Duodenal mucosa (tissue), 2 donors: ENCODE results near the gene LRRC31.

Experiments used
- H3K27ac ChIP-seq: one replicate; pipeline ENCODE4 v1.7.0; 2013; ENCODE audit warnings: low read depth, low read length
- H3K27me3 ChIP-seq, 2 donors: one replicate each; pipeline ENCODE4 v1.7.0; 2013; ENCODE audit warnings: low read length in 2 of 2, control low read depth in 1 of 2; ENCODE audit not compliant: insufficient read depth in 2 of 2, control insufficient read depth in 1 of 2
- H3K36me3 ChIP-seq, 2 donors: one replicate each; pipeline ENCODE4 v1.7.0; 2013; ENCODE audit warnings: low read length in 2 of 2, control low read depth in 1 of 2; ENCODE audit not compliant: insufficient read depth in 2 of 2, control insufficient read depth in 1 of 2
- H3K4me1 ChIP-seq, 2 donors: one replicate each; pipeline ENCODE4 v1.7.0; 2013; ENCODE audit warnings: low read length in 2 of 2, control low read depth in 1 of 2; ENCODE audit not compliant: insufficient read depth in 2 of 2, control insufficient read depth in 1 of 2
- H3K4me3 ChIP-seq, 2 donors: one replicate each; pipeline ENCODE4 v1.7.0; 2013; ENCODE audit warnings: low read length in 2 of 2, low read depth in 1 of 2
- H3K9ac ChIP-seq, 2 donors: one replicate each; pipeline ENCODE4 v1.7.0; 2013; ENCODE audit warnings: low read length in 2 of 2, low read depth in 1 of 2
- H3K9me3 ChIP-seq, 2 donors: one replicate each; pipeline ENCODE4 v1.7.0; 2013; ENCODE audit warnings: low read length in 2 of 2, control low read depth in 1 of 2; ENCODE audit not compliant: control insufficient read depth in 1 of 2

LRRC31 gene

GRCh38 chr3:169869484-169870220 lies at the start of gene LRRC31:
Gene LRRC31 (minus strand): TSS chr3:169869935. CDS start chr3:169869807, 128 bp downstream.
- Histone ChIP-seq H3K4me3 (peak within 1 kb of the TSS; percentile 58 to 64), H3K9me3 (no peaks in the 10 kb centered on the region), H3K27ac (no peak within 1 kb of the TSS), H3K27me3 (no peaks in the 10 kb centered on the region), H3K4me1 (peaks cover 28 to 30% of the 10 kb centered on the region in 2 donors), H3K9ac (peak within 1 kb of the TSS in 1 of 2 donors; percentile 58), H3K36me3 (no peaks in the 10 kb centered on the region)

GRCh38 chr3:169914321-169914720 lies 44.6 kb upstream of the LRRC31 start:
- Histone ChIP-seq H3K9me3 (no peaks in the 10 kb centered on the region), H3K4me1 (no peaks in the 10 kb centered on the region), H3K4me3 (no peak overlapping the region), H3K36me3 (no peaks in the 10 kb centered on the region), H3K9ac (no peak overlapping the region), H3K27ac (no peak overlapping the region), H3K27me3 (no peaks in the 10 kb centered on the region)

DNA sequence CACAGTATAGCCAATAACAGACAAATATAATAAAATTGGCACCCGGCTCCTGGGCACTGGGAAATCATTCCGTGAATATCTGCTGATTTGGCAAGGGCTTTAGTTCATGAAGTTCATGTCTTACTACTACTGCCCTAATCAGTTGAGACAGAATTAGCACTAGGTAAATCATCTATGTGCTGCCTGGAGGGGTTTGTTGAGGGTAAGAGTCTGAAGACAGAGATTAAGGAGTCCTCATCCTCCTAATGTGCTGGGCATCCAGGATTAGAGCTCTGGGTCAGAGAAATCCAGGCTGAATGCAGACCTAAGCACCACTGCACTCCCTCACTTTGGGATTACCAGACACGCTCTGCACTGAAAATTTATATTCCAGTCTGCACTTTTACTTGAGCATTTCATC lies 43.6 kb upstream of the LRRC31 start:
- Histone ChIP-seq H3K4me3 (no peak overlapping the region), H3K4me1 (no peaks in the 10 kb centered on the region), H3K9ac (no peak overlapping the region)

DNA sequence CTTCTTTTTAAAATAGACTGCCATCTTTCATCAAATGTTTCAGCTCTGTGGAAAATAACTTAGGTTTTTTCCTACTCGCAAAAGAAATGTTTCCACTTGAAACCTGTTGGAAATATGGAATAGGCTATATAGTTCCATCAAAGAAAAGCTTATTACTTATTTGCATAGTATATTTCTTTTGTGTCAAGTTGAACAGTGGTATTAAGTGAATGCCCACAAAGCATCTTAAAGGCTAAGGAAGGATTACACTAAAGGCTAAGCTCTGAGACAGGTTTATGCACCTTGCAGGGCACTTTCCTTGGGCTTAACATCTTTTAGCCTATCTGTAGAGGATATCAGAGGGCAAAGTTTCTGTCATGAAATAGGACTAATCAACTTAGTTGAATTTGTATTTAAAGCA lies 41.5 kb upstream of the LRRC31 start, which contains the start of gene SAMD7:
TSS of gene SAMD7 (plus strand) at position 301 of the 400 bp plus-strand sequence. CDS start 7,927 bp downstream, outside the sequence.
- Histone ChIP-seq H3K27me3 (no peaks in the 10 kb centered on the region), H3K36me3 (no peaks in the 10 kb centered on the region), H3K9ac (no peak within 1 kb of the TSS), H3K9me3 (no peaks in the 10 kb centered on the region), H3K27ac (no peak within 1 kb of the TSS), H3K4me3 (no peak within 1 kb of the TSS), H3K4me1 (no peaks in the 10 kb centered on the region)

More for the DNA sequence above, 43.6 kb upstream of the LRRC31 start:
- no peaks in the 10 kb centered on the region for H3K27me3 ChIP-seq
- H3K36me3 ChIP-seq, result no peaks in the 10 kb centered on the region
- H3K9me3 ChIP-seq, result no peaks in the 10 kb centered on the region
- H3K27ac ChIP-seq, result no peak overlapping the region

GRCh38 chr3:169907944-169908343 lies 38.2 kb upstream of the LRRC31 start:
- Histone ChIP-seq H3K4me1 (peaks cover 0 to 7% of the 10 kb centered on the region in 2 donors), H3K4me3 (no peak overlapping the region), H3K27ac (no peak overlapping the region), H3K36me3 (no peaks in the 10 kb centered on the region), H3K9me3 (no peaks in the 10 kb centered on the region), H3K9ac (no peak overlapping the region), H3K27me3 (no peaks in the 10 kb centered on the region)

GRCh38 chr3:169907476-169907875 lies 37.7 kb upstream of the LRRC31 start:
- no peaks in the 10 kb centered on the region for H3K27me3 ChIP-seq
- no peaks in the 10 kb centered on the region for H3K36me3 ChIP-seq
- no peak overlapping the region for H3K4me3 ChIP-seq
- H3K4me1 ChIP-seq, result peaks cover 0 to 7% of the 10 kb centered on the region in 2 donors
- no peak overlapping the region for H3K27ac ChIP-seq
- no peak overlapping the region for H3K9ac ChIP-seq
- no peaks in the 10 kb centered on the region for H3K9me3 ChIP-seq

- H3K4me1 ChIP-seq, result peaks cover 0 to 7% of the 10 kb centered on the region in 2 donors
- H3K4me3 ChIP-seq, result no peak overlapping the region
- H3K9me3 ChIP-seq, result peaks cover 3 to 19% of the 10 kb centered on the region in 2 donors
- no peak overlapping the region for H3K27ac ChIP-seq
- no peaks in the 10 kb centered on the region for H3K36me3 ChIP-seq
- no peaks in the 10 kb centered on the region for H3K27me3 ChIP-seq
- H3K9ac ChIP-seq, result no peak overlapping the region
Observed at GRCh38 chr3:169905404-169905803, 35.7 kb upstream of the LRRC31 start.

DNA sequence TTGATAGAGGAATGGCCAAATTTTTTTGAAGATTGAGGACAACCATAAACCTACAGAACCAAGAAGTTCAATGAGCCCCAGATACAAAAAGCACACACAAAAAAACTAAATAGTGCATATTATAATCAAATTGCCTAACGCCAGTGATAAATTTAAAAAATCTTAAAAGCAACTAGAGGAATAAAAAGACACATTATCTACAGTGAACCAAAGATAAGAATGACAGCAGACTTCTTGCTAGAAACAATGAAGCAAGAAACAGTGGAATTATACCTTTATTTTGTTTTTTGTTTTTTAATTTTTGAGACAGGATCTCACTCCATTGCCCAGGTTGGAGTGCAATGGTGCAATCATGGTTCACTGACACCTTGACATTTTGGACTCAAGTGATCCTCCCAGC lies 31.7 kb upstream of the LRRC31 start:
- Histone ChIP-seq H3K9me3 (peaks cover 3 to 19% of the 10 kb centered on the region in 2 donors), H3K27me3 (no peaks in the 10 kb centered on the region), H3K4me3 (no peak overlapping the region), H3K9ac (no peak overlapping the region), H3K27ac (no peak overlapping the region), H3K4me1 (peaks cover 0 to 7% of the 10 kb centered on the region in 2 donors), H3K36me3 (no peaks in the 10 kb centered on the region)

DNA sequence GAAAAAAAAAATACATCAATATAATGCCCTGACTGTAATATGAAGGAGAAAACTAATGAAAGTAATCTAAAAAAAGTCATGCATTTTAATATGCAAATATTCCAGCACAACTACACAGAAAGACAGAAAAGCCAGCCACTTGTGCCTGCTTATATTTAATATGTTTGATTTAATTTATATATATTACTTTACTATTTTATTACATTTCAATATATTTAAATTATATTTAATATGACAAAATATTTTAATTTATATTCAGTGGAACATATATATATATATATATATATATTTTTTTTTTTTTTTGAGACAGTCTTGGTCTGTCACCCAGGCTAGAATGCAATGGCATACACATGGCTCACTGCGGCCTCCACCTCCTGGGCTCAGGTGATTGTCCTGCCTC lies 27.5 kb upstream of the LRRC31 start:
- Histone ChIP-seq H3K9me3 (peaks cover 3 to 18% of the 10 kb centered on the region in 2 donors), H3K4me1 (no peaks in the 10 kb centered on the region), H3K27ac (no peak overlapping the region), H3K27me3 (no peaks in the 10 kb centered on the region), H3K9ac (no peak overlapping the region), H3K4me3 (no peak overlapping the region), H3K36me3 (no peaks in the 10 kb centered on the region)

- H3K9ac ChIP-seq, result no peak overlapping the region
- no peak overlapping the region for H3K27ac ChIP-seq
- H3K4me3 ChIP-seq, result no peak overlapping the region
- no peaks in the 10 kb centered on the region for H3K36me3 ChIP-seq
- no peaks in the 10 kb centered on the region for H3K4me1 ChIP-seq
- H3K9me3 ChIP-seq, result no peaks in the 10 kb centered on the region
- no peaks in the 10 kb centered on the region for H3K27me3 ChIP-seq
Observed at GRCh38 chr3:169895072-169895471, 25.3 kb upstream of the LRRC31 start.
